IMR-90 (cell line): ENCODE data around the gene C10orf95. TPM values are rescaled to one million over a fixed set of nuclear protein-coding genes. Genes with fewer than 3 reads are reported as not detected.

Experiments used
- ATAC-seq: fragments of 200-7000 bp; cut with Tn5 transposase; 2 replicates; pipeline ENCODE4 v1.9.1; 2020; ENCODE audit warnings: low read depth, mild to moderate bottlenecking, moderate library complexity
- BruUV-seq: library from RNA; stranded (reverse); fragments of 400-500 nt; replicated peaks from 2 replicates; lab custom pipeline; 2021; lab: Mats Ljungman, UMichigan
- CTCF ChIA-PET: fragments of 300-600 bp; formaldehyde crosslinking; extraction: SDS; loops from one replicate; lab custom pipeline; 2021; ENCODE audit warnings: antibody characterized with exemption; lab: Yijun Ruan, JAX
- POLR2A ChIA-PET: fragments of 300-600 bp; sonication (Branson Sonifier 250); formaldehyde crosslinking; loops from one replicate; lab custom pipeline; 2022; ENCODE audit warnings: antibody characterized with exemption; ENCODE audit not compliant: unreplicated experiment; lab: Charles Lee
- DNase-seq: peaks from one replicate; pipeline ENCODE4 v3.0.0; 2013
- H2AFZ ChIP-seq: replicated peaks from 2 replicates; pipeline ENCODE3; 2013; ENCODE audit warnings: low read length, mild to moderate bottlenecking; ENCODE audit not compliant: poor library complexity
- H2AK5ac ChIP-seq: 2 replicates; pipeline ENCODE4 v1.6.1; 2013; ENCODE audit warnings: low read depth, low read length, inconsistent platforms
- H2AK9ac ChIP-seq: replicated peaks from 2 replicates; pipeline ENCODE3; 2013; ENCODE audit warnings: mild to moderate bottlenecking, low read depth, low read length, moderate library complexity; ENCODE audit not compliant: poor library complexity
- H2BK120ac ChIP-seq: 2 replicates; pipeline ENCODE4 v1.6.1; 2013; ENCODE audit warnings: low read depth, low read length, inconsistent platforms
- H2BK15ac ChIP-seq: 3 replicates; pipeline ENCODE4 v1.6.1; 2013; ENCODE audit warnings: low read depth, low read length, inconsistent platforms
- H2BK20ac ChIP-seq: 2 replicates; pipeline ENCODE4 v1.6.1; 2013; ENCODE audit warnings: low read depth, mild to moderate bottlenecking, inconsistent platforms, low read length, moderate library complexity
- H2BK5ac ChIP-seq: 2 replicates; pipeline ENCODE4 v1.6.1; 2013; ENCODE audit warnings: mild to moderate bottlenecking, low read depth, low read length, inconsistent platforms; ENCODE audit not compliant: poor library complexity, severe bottlenecking
- H3K14ac ChIP-seq: replicated peaks from 2 replicates; pipeline ENCODE4 v1.6.1; 2013; ENCODE audit warnings: low read depth, low read length, inconsistent platforms
- H3K18ac ChIP-seq: 2 replicates; pipeline ENCODE4 v1.6.1; 2013; ENCODE audit warnings: low read depth, low read length, control low read depth
- H3K23ac ChIP-seq: 2 replicates; pipeline ENCODE4 v1.6.1; 2013; ENCODE audit warnings: low read depth, low read length, inconsistent platforms
- H3K27ac ChIP-seq: 2 replicates; pipeline ENCODE4 v1.5.1; 2013; ENCODE audit warnings: mild to moderate bottlenecking, control low read depth, low read length; ENCODE audit not compliant: insufficient read depth
- H3K27me3 ChIP-seq: 2 replicates; pipeline ENCODE4 v1.6.1; 2013; ENCODE audit warnings: low read length; ENCODE audit not compliant: control insufficient read depth, insufficient read depth
- H3K36me3 ChIP-seq: 2 replicates; pipeline ENCODE4 v1.6.1; 2013; ENCODE audit warnings: low read length, mixed read lengths; ENCODE audit not compliant: control insufficient read depth, insufficient read depth
- H3K4ac ChIP-seq: 2 replicates; pipeline ENCODE4 v1.6.1; 2013; ENCODE audit warnings: low read depth, low read length, inconsistent platforms
- H3K4me1 ChIP-seq: 2 replicates; pipeline ENCODE4 v1.6.1; 2013; ENCODE audit warnings: low read length, mixed read lengths; ENCODE audit not compliant: control insufficient read depth, insufficient read depth
- H3K4me2 ChIP-seq: 2 replicates; pipeline ENCODE4 v1.6.1; 2013; ENCODE audit warnings: low read depth, mild to moderate bottlenecking, control low read depth, low read length, moderate library complexity
- H3K4me3 ChIP-seq: 2 replicates; pipeline ENCODE4 v1.5.1; 2013; ENCODE audit warnings: low read depth, mild to moderate bottlenecking, control low read depth, low read length, moderate library complexity; ENCODE audit not compliant: insufficient read depth
- H3K56ac ChIP-seq: 2 replicates; pipeline ENCODE4 v1.6.1; 2013; ENCODE audit warnings: low read length, inconsistent platforms; ENCODE audit not compliant: insufficient read depth; ENCODE audit errors: extremely low read depth
- H3K79me1 ChIP-seq, 2 experiments: 2 replicates each; pipeline ENCODE4 v1.6.1; 2013; ENCODE audit warnings: low read length in 2 of 2, inconsistent platforms in 1 of 2, low read depth in 1 of 2
- H3K9ac ChIP-seq: 2 replicates; pipeline ENCODE4 v1.6.1; 2013; ENCODE audit warnings: low read depth, low read length, control low read depth
- H3K9me1 ChIP-seq: 2 replicates; pipeline ENCODE4 v1.6.1; 2013; ENCODE audit warnings: low read length, inconsistent platforms; ENCODE audit not compliant: insufficient read depth
- H3K9me3 ChIP-seq: 2 replicates; pipeline ENCODE4 v1.6.1; 2013; ENCODE audit warnings: low read length; ENCODE audit not compliant: control insufficient read depth, insufficient read depth
- H4K20me1 ChIP-seq: 2 replicates; pipeline ENCODE4 v1.6.1; 2013; ENCODE audit warnings: low read length, inconsistent platforms; ENCODE audit not compliant: insufficient read depth
- H4K5ac ChIP-seq: 2 replicates; pipeline ENCODE4 v1.6.1; 2013; ENCODE audit warnings: mild to moderate bottlenecking, low read depth, low read length, control low read depth
- H4K8ac ChIP-seq, 2 experiments: 2 replicates each; pipeline ENCODE4 v1.6.1; 2013; ENCODE audit warnings: low read depth in 2 of 2, low read length in 2 of 2, control low read depth in 1 of 2, inconsistent platforms in 1 of 2
- H4K91ac ChIP-seq: 2 replicates; pipeline ENCODE4 v1.6.1; 2013; ENCODE audit warnings: low read depth, low read length, inconsistent platforms; ENCODE audit not compliant: insufficient read depth
- CHD1 ChIP-seq: IDR thresholded peaks from 2 replicates; pipeline ENCODE4 v1.6.1; 2012; ENCODE audit warnings: low read depth, low read length, improper control_type of control experiment
- MAZ ChIP-seq: IDR thresholded peaks from 2 replicates; pipeline ENCODE4 v1.6.1; 2012; ENCODE audit warnings: low read depth, mild to moderate bottlenecking, low read length, improper control_type of control experiment, moderate library complexity, borderline replicate concordance
- MXI1 ChIP-seq: IDR thresholded peaks from 2 replicates; pipeline ENCODE4 v1.6.1; 2012; ENCODE audit warnings: low read depth, mild to moderate bottlenecking, low read length, moderate library complexity, borderline replicate concordance
- POLR2A ChIP-seq: IDR thresholded peaks from 2 replicates; pipeline ENCODE4 v1.6.1; 2012; ENCODE audit warnings: mild to moderate bottlenecking, low read depth, low read length
- RCOR1 ChIP-seq: IDR thresholded peaks from 2 replicates; pipeline ENCODE4 v1.6.1; 2012; ENCODE audit warnings: mild to moderate bottlenecking, low read length, improper control_type of control experiment; ENCODE audit not compliant: insufficient replicate concordance
- USF2 ChIP-seq: fragments of 150-350 bp; IDR thresholded peaks from 2 replicates; pipeline ENCODE4 v1.6.1; 2017; ENCODE audit warnings: mild to moderate bottlenecking, antibody characterized with exemption, low read length, low read depth
- WGBS, 2 experiments: methylation state at CpG; one replicate each; pipeline versions ENCODE4 v1.1.5 to v1.1.7; 2013; ENCODE audit warnings: missing lambda C conversion rate in 2 of 2; ENCODE audit not compliant: insufficient read length in 1 of 2; ENCODE audit errors: extremely low coverage in 2 of 2; 5-methylcytosine and 5-hydroxymethylcytosine counted together
- dilution Hi-C: fragments of 300-500 bp; cut with HindIII; formaldehyde crosslinking; loops from one replicate; pipeline ENCODE4 v1.14.3; 2018; ENCODE audit warnings: low sequenced_read_pairs; ENCODE audit not compliant: unreplicated experiment
- in situ Hi-C: fragments of 300-500 bp; cut with MboI; formaldehyde crosslinking; loops from 3 replicates; pipeline ENCODE4 v1.14.3; 2019; ENCODE audit warnings: low sequenced_read_pairs, inconsistent platforms, mixed read lengths
- intact Hi-C: fragments of 100-400 bp; cut with micrococcal nuclease; formaldehyde crosslinking; loops from 2 replicates; pipeline ENCODE4 v1.10.0; 2022
- polyA plus RNA-seq, 3 experiments: library from polyadenylated mRNA; depleted of rRNA; stranded (reverse); fragments of >200 nt; gene quantifications; 2 replicates each; pipeline ENCODE4 v1.2.3, GENCODE V29; 2012; ENCODE audit warnings: low replicate concordance in 1 of 3
- total RNA-seq: library from RNA; depleted of rRNA; stranded (reverse); fragments of >200 nt; gene quantifications from 2 replicates; pipeline ENCODE4 v1.2.3, GENCODE V29; 2012

Gene C10orf95
- total and polyA plus RNA-seq, 2 of the 4 experiments (the other 2 are of a cell fraction): not detected

GRCh38 chr10:102431452-102432124, 19.8 kb downstream of the C10orf95 start (continued):
- TF ChIP-seq USF2: no peak

- H3K36me3 ChIP-seq: no peaks in the 10 kb centered on the region; the same call in 1 of the 2 replicates
- H4K20me1 ChIP-seq: no peaks in the 10 kb centered on the region
- H3K9ac ChIP-seq: no peak overlapping the region
- no peak overlapping the region for H3K56ac ChIP-seq
- H3K27me3 ChIP-seq: no peaks in the 10 kb centered on the region
- H3K4ac ChIP-seq: no peak overlapping the region
- H2AK5ac ChIP-seq: no peak overlapping the region
- no peak overlapping the region for H2BK120ac ChIP-seq
- H2BK20ac ChIP-seq: no peak overlapping the region
- no peak overlapping the region for H4K8ac ChIP-seq
- DNase-seq: no peak
- peaks cover 6% of the 10 kb centered on the region for H3K4me1 ChIP-seq
- peaks cover 9 to 42% of the 10 kb centered on the region in 2 experiments for H3K79me1 ChIP-seq
- no peak overlapping the region for H4K91ac ChIP-seq
- BruUV-seq: no TSS peak
- no peaks in the 10 kb centered on the region for H3K9me3 ChIP-seq
- H3K4me3 ChIP-seq: no peak overlapping the region
- in situ Hi-C loops: no loop called here
- no peak overlapping the region for H3K18ac ChIP-seq
- no peak for ATAC-seq
- H4K5ac ChIP-seq: no peak overlapping the region
- 67% methylated on average over 5 of the region's 8 CpGs; no CpG with 5 or more reads in 1 of the 2 experiments for WGBS, 2 experiments
- H2AK9ac ChIP-seq: no peak overlapping the region
- no peak overlapping the region for H2BK15ac ChIP-seq
- H3K27ac ChIP-seq: no peak overlapping the region
- H3K14ac ChIP-seq: no peak overlapping the region
- no peak overlapping the region for H2AFZ ChIP-seq
- POLR2A ChIA-PET: no interaction called here
- CTCF ChIA-PET: no interaction called here
- 0 out of 2 replicates have a peak, but pooled peaks cover 4% of the 10 kb centered on the region for H3K9me1 ChIP-seq
- no peak overlapping the region for H3K23ac ChIP-seq
- intact Hi-C loops: no loop called here
- dilution Hi-C loops: no loop called here
- no peak overlapping the region for H3K4me2 ChIP-seq
- TF ChIP-seq POLR2A: no peak
- no peak for TF ChIP-seq MAZ
- TF ChIP-seq MXI1: no peak
- TF ChIP-seq RCOR1: no peak
- TF ChIP-seq CHD1: no peak
- no peak overlapping the region for H2BK5ac ChIP-seq
Observed at GRCh38 chr10:102429468-102429867, 21.9 kb downstream of the C10orf95 start.
